T-cell (primary cell): Measurements from ENCODE around the gene USO1. TPM values are rescaled to one million over a fixed set of nuclear protein-coding genes. Genes with fewer than 3 reads are reported as not detected.
A peak's percentile ranks its signal among the peaks of the same experiment; 100 is the strongest.

Experiments
- ATAC-seq, 4 experiments: fragments of 200-7000 bp in 3 of 4; fragments of 150-1000 bp in 1 of 4; cut with Tn5 transposase; replicated peaks in 1 of 4; 1 replicate in 3 of 4; 2 replicates in 1 of 4; pipeline ENCODE4 v1.10.0; 2021; ENCODE audit warnings: moderate library complexity in 3 of 4, mild to moderate bottlenecking in 2 of 4, moderate number of reproducible peaks in 1 of 4
- CTCF ChIA-PET, 2 donors: fragments of 300-600 bp; sonication (Branson Sonifier 250); formaldehyde crosslinking; loops; one replicate each; lab custom pipeline; 2022; ENCODE audit warnings: antibody characterized with exemption in 2 of 2; lab: Charles Lee
- POLR2A ChIA-PET, 2 donors: fragments of 300-600 bp; sonication (Branson Sonifier 250); formaldehyde crosslinking; loops; one replicate each; lab custom pipeline; 2022; ENCODE audit warnings: antibody characterized with exemption in 2 of 2; lab: Charles Lee
- DNase-seq, 35 experiments: peaks; one replicate each; pipeline versions ENCODE4 v3.0.0 to v3.0.0-alpha.2; 2013 to 2023
- H3K27ac ChIP-seq: one replicate; pipeline ENCODE4 v1.5.1; 2013; ENCODE audit warnings: low read length
- H3K27me3 ChIP-seq, 2 experiments: replicated peaks in 1 of 2; 1 replicate in 1 of 2; 2 replicates in 1 of 2; pipeline versions ENCODE4 v1.6.1 to v1.7.0; 2013; ENCODE audit warnings: low read length in 1 of 2, mixed read lengths in 1 of 2; ENCODE audit not compliant: control insufficient read depth in 2 of 2, insufficient read depth in 2 of 2; ENCODE audit errors: extremely low read depth in 1 of 2
- H3K36me3 ChIP-seq, 2 donors: 1 replicate in 1 of 2; 2 replicates in 1 of 2; pipeline versions ENCODE4 v1.6.1 to v1.7.0; 2013; ENCODE audit warnings: low read length in 1 of 2; ENCODE audit not compliant: control insufficient read depth in 2 of 2, insufficient read depth in 1 of 2; ENCODE audit errors: extremely low read depth in 1 of 2
- H3K4me1 ChIP-seq, 2 experiments: 1 replicate in 1 of 2; 2 replicates in 1 of 2; pipeline versions ENCODE4 v1.6.1 to v1.7.0; 2013; ENCODE audit warnings: low read length in 2 of 2, mixed read lengths in 1 of 2; ENCODE audit not compliant: insufficient read depth in 2 of 2, control insufficient read depth in 1 of 2; ENCODE audit errors: extremely low read depth in 1 of 2
- H3K4me3 ChIP-seq, 2 donors: 1 replicate in 1 of 2; 2 replicates in 1 of 2; pipeline versions ENCODE4 v1.5.1 to v1.7.0; 2013; ENCODE audit warnings: mild to moderate bottlenecking in 2 of 2, low read length in 1 of 2, moderate library complexity in 1 of 2; ENCODE audit not compliant: control insufficient read depth in 1 of 2; ENCODE audit errors: extremely low read depth in 1 of 2
- H3K9me3 ChIP-seq: 2 replicates; pipeline ENCODE4 v1.7.0; 2013
- H3K27ac Mint-ChIP-seq, 2 donors: one replicate each; pipeline ENCODE4 v1.8.0; 2020 to 2021; ENCODE audit warnings: mild to moderate bottlenecking in 2 of 2, mixed read lengths in 2 of 2
- H3K27me3 Mint-ChIP-seq, 2 donors: one replicate each; pipeline ENCODE4 v1.8.0; 2021 to 2022; ENCODE audit warnings: mixed read lengths in 2 of 2
- H3K36me3 Mint-ChIP-seq: one replicate; pipeline ENCODE4 v1.8.0; 2021; ENCODE audit warnings: mixed read lengths
- H3K4me1 Mint-ChIP-seq, 3 donors: one replicate each; pipeline ENCODE4 v1.8.0; 2020 to 2022; ENCODE audit warnings: mixed read lengths in 3 of 3, mild to moderate bottlenecking in 1 of 3
- H3K4me3 Mint-ChIP-seq, 3 donors: one replicate each; pipeline ENCODE4 v1.8.0; 2020 to 2022; ENCODE audit warnings: mild to moderate bottlenecking in 3 of 3, mixed read lengths in 3 of 3, moderate library complexity in 3 of 3
- H3K9me3 Mint-ChIP-seq, 3 donors: one replicate each; pipeline ENCODE4 v1.8.0; 2020 to 2022; ENCODE audit warnings: mixed read lengths in 3 of 3
- WGBS: methylation state at CpG from one replicate; pipeline ENCODE4 v1.1.5; 2013; ENCODE audit warnings: missing lambda C conversion rate; ENCODE audit not compliant: insufficient coverage; 5-methylcytosine and 5-hydroxymethylcytosine counted together
- total RNA-seq, 35 experiments: library from RNA in 6 of 35; stranded (reverse) in 6 of 35; fragments of 120-200 nt in 1 of 35; gene quantifications; one replicate each; pipeline versions ENCODE4 v1.2.1 to v1.2.4 and lab custom pipeline; 2013 to 2026

Gene USO1
- total RNA-seq, 5 donors from 2014 or later (not counting 1 experiment from before 2014, with no cell fraction given) = 24.9 to 40.5 (median 34.6) TPM

DNA sequence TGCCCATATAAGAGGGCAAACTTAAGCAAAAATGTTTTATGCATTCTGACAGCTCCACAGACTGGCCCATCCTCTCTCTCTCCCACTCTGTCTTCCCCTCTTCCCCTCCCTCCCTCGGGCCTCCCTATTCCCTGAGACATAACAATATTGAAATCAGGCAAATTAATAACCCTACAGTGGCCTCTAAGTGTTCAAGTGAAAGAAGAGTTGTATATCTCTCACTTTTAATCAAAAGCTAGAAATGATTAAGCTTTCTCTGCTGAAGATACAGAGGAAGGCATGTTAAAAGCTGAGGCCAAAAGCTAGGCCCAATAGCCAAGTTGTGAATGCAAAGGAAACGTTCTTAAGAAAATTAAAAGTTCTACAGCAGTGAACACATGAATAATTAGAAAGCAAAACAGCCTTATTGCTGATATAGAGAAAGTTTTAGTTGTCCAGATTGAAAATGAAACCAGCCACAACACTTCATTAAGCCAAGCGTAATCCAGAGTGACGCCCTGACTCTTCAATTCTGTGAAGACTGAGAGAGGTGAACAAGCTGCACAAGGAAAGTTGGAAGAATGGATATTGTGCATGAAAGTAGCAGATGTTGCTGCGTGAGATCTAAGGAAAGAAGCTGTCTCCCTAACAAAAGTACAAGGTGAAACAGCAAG is 54.9 kb downstream of the USO1 start:
- peaks cover 0 to 5% (median 0%) of the 10 kb centered on the region in 3 donors for H3K9me3 Mint-ChIP-seq
- 100% methylated on average over 1 of the region's 5 CpGs for WGBS
- ATAC-seq (no peak), DNase-seq (no peak)
- Histone ChIP-seq H3K27me3 (no peaks in the 10 kb centered on the region), H3K36me3 (peaks cover 3 to 72% of the 10 kb centered on the region in 2 donors), H3K4me1 (no peaks in the 10 kb centered on the region), H3K4me3 (no peak overlapping the region), H3K9me3 (no peaks in the 10 kb centered on the region), H3K27ac (no peak overlapping the region)
- H3K27me3 Mint-ChIP-seq = no peaks in the 10 kb centered on the region
- peaks cover 64% of the 10 kb centered on the region for H3K36me3 Mint-ChIP-seq
- POLR2A ChIA-PET = no interaction called here
- no peak overlapping the region for H3K27ac Mint-ChIP-seq
- H3K4me1 Mint-ChIP-seq = peaks cover 0 to 4% (median 4%) of the 10 kb centered on the region in 3 donors
- CTCF ChIA-PET = interaction anchor here (0.6 to 0.7 kb wide), 2 partner anchors 176 to 311 kb away, joined by 3 read pairs; no protein-coding TSS in a partner anchor
- no peak overlapping the region for H3K4me3 Mint-ChIP-seq

DNA sequence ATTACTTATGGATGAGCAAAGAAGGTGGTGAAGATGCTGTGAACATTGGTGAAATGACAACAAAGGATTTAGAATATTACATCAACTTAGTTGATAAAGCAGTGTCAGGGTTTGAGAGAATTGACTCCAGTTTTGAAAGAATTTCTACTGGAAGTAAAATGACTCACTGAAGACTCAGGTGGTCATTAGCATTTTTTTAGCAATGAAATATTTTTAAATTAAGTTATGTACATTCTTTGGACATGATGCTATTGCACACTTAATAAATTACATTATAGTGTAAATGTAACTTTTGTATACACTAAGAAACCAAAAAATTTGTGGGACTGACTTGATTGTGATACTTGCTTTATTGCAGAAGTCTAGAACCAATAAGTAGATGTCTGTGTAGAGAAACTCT is 56.9 kb downstream of the USO1 start:
- CTCF ChIA-PET = interaction anchor here in 1 of 2 donors (1.1 kb wide), 1 partner anchor 13 kb away, joined by 3 read pairs; no protein-coding TSS in a partner anchor
- H3K36me3 Mint-ChIP-seq = peaks cover 54% of the 10 kb centered on the region

DNA sequence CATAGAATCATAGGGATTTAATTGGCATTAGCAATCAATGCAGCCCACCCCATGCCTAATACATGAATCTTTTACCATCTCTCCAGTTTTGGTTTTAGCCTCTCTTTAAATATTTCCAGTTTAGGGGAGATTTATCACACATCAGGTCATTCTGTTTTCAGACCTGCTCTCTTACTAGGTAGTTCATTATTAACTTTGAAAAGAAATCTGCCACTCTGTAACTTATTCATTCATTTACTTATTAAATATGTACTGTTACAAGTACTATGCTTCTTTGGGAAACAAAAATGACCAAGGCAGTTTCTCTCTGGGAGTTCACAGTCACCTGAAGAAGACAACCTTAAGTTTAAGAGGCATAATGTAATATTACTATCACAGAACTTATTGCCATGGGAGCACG is 62.1 kb downstream of the USO1 start:
- Mint-ChIP-seq H3K9me3 (no peaks in the 10 kb centered on the region), H3K27me3 (no peaks in the 10 kb centered on the region), H3K4me3 (no peak overlapping the region), H3K36me3 (peaks cover 42% of the 10 kb centered on the region), H3K4me1 (no peaks in the 10 kb centered on the region), H3K27ac (peak overlapping the region in 1 of 2 donors; percentile 17)
- DNase-seq = no peak
- Histone ChIP-seq H3K4me3 (no peak overlapping the region), H3K4me1 (no peaks in the 10 kb centered on the region), H3K36me3 (peaks cover 2 to 47% of the 10 kb centered on the region in 2 donors), H3K27me3 (no peaks in the 10 kb centered on the region), H3K27ac (no peak overlapping the region), H3K9me3 (no peaks in the 10 kb centered on the region)
- ChIA-PET POLR2A (no interaction called here), CTCF (no interaction called here)
- ATAC-seq = no peak
- WGBS = 83% methylated on average over 1 of the region's 1 CpG

More for the DNA sequence above, 56.9 kb downstream of the USO1 start:
- H3K27ac ChIP-seq = no peak overlapping the region
- no peaks in the 10 kb centered on the region for H3K9me3 ChIP-seq
- H3K36me3 ChIP-seq = peaks cover 2 to 59% of the 10 kb centered on the region in 2 donors
- Mint-ChIP-seq H3K4me3 (no peak overlapping the region), H3K9me3 (no peaks in the 10 kb centered on the region), H3K27ac (peak overlapping the region in 1 of 2 donors; percentile 12), H3K27me3 (no peaks in the 10 kb centered on the region), H3K4me1 (peaks cover 0 to 4% (median 4%) of the 10 kb centered on the region in 3 donors)
- no peaks in the 10 kb centered on the region for H3K4me1 ChIP-seq
- no peaks in the 10 kb centered on the region for H3K27me3 ChIP-seq
- DNase-seq = no peak
- no peak overlapping the region for H3K4me3 ChIP-seq
- POLR2A ChIA-PET = interaction anchor here in 1 of 2 donors (0.5 kb wide), 1 partner anchor 36 kb away, joined by 5 read pairs; no protein-coding TSS in a partner anchor
- no peak for ATAC-seq

DNA sequence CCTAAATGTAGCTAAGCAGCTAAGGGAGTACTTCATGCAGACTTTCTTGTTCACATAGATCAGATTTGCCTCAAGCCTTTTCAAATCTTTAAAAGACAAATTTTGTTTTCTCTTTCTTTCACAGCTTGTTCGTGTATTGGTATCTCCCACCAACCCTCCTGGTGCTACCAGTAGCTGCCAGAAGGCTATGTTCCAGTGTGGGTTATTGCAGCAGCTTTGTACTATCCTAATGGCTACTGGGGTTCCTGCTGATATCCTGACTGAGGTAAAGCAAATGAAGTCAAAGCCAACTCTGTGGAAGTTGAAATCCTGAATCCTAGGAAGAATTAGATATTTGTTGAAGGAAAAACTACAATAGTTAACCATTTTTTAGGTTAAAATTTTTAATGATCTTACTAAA is 62.6 kb downstream of the USO1 start:
- H3K9me3 ChIP-seq = no peaks in the 10 kb centered on the region
- DNase-seq (no peak), ATAC-seq (no peak)
- H3K27me3 Mint-ChIP-seq = no peaks in the 10 kb centered on the region
- H3K4me3 ChIP-seq = no peak overlapping the region
- no peaks in the 10 kb centered on the region for H3K9me3 Mint-ChIP-seq
- H3K36me3 ChIP-seq = peaks cover 2 to 44% of the 10 kb centered on the region in 2 donors
- no peaks in the 10 kb centered on the region for H3K4me1 Mint-ChIP-seq
- no CpG with 5 or more reads among the region's 1 CpG for WGBS
- POLR2A ChIA-PET = no interaction called here
- no peaks in the 10 kb centered on the region for H3K27me3 ChIP-seq
- no peaks in the 10 kb centered on the region for H3K4me1 ChIP-seq
- CTCF ChIA-PET = no interaction called here
- peak overlapping the region in 1 of 2 donors; percentile 17 for H3K27ac Mint-ChIP-seq
- peaks cover 39% of the 10 kb centered on the region for H3K36me3 Mint-ChIP-seq
- H3K4me3 Mint-ChIP-seq = no peak overlapping the region
- H3K27ac ChIP-seq = no peak overlapping the region

GRCh38 chr4:75790024-75790423 is 65.6 kb downstream of the USO1 start:
- peaks cover 42% of the 10 kb centered on the region for H3K36me3 Mint-ChIP-seq

DNA sequence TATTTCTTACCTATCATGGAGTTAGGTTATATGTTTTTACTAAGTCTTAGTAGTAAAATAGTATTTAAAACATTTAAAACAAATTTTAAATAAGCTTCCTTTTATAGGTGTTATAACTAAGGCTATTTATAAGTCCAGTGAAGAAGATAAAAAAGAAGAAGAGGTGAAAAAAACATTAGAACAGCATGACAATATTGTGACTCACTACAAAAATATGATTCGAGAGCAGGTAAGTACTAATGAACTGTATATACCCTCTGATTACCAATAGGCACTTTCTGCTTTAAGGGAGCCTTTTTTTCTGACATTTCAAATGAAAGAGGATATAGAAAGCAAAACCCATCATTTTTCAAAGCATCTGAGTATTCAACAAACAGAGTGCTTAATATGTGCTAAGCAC is 76.6 kb downstream of the USO1 start:
- H3K4me1 Mint-ChIP-seq = peaks cover 0 to 5% (median 0%) of the 10 kb centered on the region in 3 donors
- CTCF ChIA-PET = no interaction called here
- no peaks in the 10 kb centered on the region for H3K27me3 Mint-ChIP-seq
- Histone ChIP-seq H3K27ac (no peak overlapping the region), H3K4me3 (no peak overlapping the region), H3K36me3 (peaks cover 0 to 39% of the 10 kb centered on the region in 2 donors), H3K4me1 (no peaks in the 10 kb centered on the region), H3K27me3 (no peaks in the 10 kb centered on the region), H3K9me3 (no peaks in the 10 kb centered on the region)
- no peak overlapping the region for H3K27ac Mint-ChIP-seq
- DNase-seq (no peak), ATAC-seq (no peak)
- POLR2A ChIA-PET = no interaction called here
- no CpG with 5 or more reads among the region's 1 CpG for WGBS
- H3K9me3 Mint-ChIP-seq = no peaks in the 10 kb centered on the region
- peaks cover 34% of the 10 kb centered on the region for H3K36me3 Mint-ChIP-seq
- H3K4me3 Mint-ChIP-seq = no peak overlapping the region

More at GRCh38 chr4:75790024-75790423, 65.6 kb downstream of the USO1 start:
- Mint-ChIP-seq H3K27me3 (no peaks in the 10 kb centered on the region), H3K27ac (no peak overlapping the region), H3K4me3 (no peak overlapping the region), H3K4me1 (no peaks in the 10 kb centered on the region), H3K9me3 (no peaks in the 10 kb centered on the region)
- H3K4me3 ChIP-seq = no peak overlapping the region
- no peaks in the 10 kb centered on the region for H3K4me1 ChIP-seq
- no peaks in the 10 kb centered on the region for H3K9me3 ChIP-seq
- no peaks in the 10 kb centered on the region for H3K27me3 ChIP-seq
- CTCF ChIA-PET = no interaction called here
- ATAC-seq (no peak), DNase-seq (no peak)
- no peak overlapping the region for H3K27ac ChIP-seq
- peaks cover 0 to 31% of the 10 kb centered on the region in 2 donors for H3K36me3 ChIP-seq
- POLR2A ChIA-PET = no interaction called here
- no CpG with 5 or more reads among the region's 1 CpG for WGBS
